NCI-H2227 (cell line): ENCODE measurements around the gene N4BP2.

Experiments
- DNase-seq: peaks from one replicate; lab custom pipeline; 2025; ENCODE audit not compliant: unreplicated experiment; lab: John Stamatoyannopoulos, UW

N4BP2 gene

DNA sequence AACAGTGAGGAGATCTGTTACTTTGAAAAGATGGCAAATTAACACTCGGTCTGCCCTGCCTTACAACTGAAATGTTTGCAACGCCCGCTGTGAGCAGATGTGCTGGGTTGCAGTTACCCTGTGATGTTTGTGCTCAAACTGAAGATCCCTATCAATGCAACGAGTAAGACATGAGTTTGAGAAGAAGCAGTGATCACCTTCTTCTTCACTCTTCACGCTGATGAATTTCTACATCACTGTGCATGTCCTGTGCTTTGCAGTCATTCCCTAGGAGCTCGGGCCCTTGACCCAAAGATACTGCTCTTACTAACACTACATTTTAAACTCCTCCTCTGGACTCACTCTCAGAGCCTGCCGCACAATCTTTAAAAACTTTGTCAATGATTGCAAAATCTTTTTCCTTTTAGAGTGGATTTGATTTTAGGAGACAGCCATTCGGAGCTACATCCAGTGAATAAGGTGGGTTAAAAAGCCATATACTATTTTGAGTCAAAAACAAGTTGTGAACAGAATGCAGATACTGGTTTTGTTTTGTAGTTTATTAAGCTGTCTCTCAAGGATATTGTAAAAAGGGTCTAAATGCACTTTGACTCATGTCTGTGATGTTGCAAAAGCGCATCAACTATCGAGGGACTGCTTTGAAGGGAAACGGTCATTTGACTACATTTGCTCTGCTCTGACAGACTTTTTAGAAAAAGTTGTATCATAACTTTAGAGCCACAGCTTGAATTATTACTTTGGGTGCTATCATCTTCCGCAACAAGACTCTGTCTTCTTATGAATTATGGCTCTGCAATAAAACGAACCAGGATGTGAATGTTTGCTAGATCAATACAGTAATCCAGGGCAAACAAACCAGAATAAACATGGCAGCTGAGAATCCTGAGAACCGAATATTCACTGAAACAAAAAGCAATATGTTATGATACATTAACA lies 134.5 kb downstream of the N4BP2 start:
- DNase-seq, result no peak

DNA sequence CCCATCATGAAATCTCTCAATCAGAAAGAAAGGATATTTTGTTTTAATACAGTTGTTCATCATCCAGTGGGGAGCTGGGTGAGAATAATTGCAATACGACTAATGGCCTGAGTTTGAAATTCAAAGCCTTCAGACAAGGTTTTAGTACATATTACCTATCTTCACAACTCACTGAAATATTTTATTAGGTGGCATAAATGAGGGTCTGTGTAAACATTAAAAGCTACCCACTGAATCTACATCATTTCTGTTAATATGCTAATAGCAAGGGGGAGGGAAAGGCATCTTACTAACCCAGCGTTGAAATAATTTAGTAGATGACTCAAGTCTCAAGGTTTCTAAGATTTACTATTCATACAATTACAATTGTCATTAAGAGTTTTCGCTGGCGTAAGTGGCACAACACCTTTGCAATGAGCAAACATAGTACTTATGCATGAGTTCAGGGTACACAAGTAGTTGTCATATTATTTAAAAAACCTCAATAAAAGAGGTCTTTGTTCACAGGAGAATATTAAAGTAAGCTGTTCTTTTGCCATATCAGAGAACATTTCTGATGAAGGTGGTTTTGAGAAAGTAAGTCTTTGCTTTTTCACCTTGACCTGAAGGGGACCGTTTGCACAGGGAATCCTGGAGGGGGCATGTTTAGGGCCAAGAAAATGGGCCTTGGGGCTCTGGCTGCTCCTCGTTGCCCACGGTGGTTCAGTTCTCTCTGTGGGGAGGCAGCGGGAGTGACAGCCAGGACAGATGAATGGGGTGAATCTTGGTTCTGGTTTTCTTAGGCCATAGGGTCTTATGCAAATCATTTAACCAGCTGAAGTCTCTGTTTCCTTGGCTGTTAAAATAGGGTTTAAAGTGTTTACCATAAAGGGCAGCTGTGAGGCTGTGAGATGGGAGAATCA lies 135.7 kb downstream of the N4BP2 start:
- DNase-seq, result no peak

GRCh38 chr4:40193016-40193571 lies 136.4 kb downstream of the N4BP2 start:
- DNase-seq, result no peak

GRCh38 chr4:40193578-40193977 lies 136.9 kb downstream of the N4BP2 start:
- DNase-seq, result no peak

- no peak for DNase-seq
Measured at GRCh38 chr4:40194602-40195161, 138.0 kb downstream of the N4BP2 start.

DNA sequence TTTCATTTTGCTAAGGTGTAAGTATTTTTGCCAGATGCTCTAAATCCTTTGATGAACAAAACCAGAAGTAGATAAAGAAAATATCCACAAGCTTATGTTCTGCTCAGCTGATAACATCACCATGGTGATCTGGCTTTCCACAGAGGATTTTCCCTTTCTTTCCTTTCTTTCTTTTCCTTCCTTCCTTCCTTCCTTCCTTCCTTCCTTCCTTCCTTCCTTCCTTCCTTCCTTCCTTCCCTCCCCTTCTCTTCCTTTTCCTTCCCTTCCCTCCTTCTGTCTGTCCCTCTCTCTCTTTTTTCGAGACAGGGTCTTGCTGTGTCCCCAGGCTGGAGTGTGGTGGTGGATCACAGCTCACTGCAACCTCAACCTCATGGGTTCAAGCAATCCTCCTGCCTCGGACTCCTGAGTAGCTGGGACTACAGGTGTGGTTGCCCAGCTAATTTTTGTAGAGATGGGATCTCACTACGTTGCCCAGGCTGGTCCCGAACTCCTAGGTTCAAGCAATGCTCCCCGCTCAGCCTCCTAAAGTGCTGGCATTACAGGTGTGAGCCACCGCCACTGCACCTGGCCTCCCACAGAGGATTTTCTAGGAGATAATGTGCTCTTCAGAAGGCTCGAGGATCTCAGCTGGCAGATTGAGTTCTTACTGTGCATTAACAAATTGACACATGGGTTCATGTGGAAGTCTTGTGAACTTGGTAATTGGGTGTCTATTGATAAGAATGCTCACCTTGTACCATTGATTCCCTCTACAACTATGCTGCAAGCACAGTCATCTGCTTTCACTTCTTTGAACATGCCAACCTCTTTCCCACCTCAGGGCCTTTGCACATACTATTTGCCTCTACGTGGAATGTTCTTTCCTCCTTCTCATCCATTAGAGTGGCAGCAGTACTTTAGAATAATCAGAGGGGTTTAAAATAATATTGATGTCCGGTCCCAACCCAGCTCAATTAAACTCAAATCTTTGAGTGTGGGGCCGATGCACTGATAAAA lies 138.8 kb downstream of the N4BP2 start:
- no peak for DNase-seq

- DNase-seq, result no peak
Measured at GRCh38 chr4:40196272-40196671, 139.6 kb downstream of the N4BP2 start.

- DNase-seq, result no peak
Measured at GRCh38 chr4:40196724-40197281, 140.2 kb downstream of the N4BP2 start, which contains the start of gene RHOH. Gene RHOH (plus strand): TSS chr4:40197031. CDS start chr4:40243387, 46,356 bp downstream.

DNA sequence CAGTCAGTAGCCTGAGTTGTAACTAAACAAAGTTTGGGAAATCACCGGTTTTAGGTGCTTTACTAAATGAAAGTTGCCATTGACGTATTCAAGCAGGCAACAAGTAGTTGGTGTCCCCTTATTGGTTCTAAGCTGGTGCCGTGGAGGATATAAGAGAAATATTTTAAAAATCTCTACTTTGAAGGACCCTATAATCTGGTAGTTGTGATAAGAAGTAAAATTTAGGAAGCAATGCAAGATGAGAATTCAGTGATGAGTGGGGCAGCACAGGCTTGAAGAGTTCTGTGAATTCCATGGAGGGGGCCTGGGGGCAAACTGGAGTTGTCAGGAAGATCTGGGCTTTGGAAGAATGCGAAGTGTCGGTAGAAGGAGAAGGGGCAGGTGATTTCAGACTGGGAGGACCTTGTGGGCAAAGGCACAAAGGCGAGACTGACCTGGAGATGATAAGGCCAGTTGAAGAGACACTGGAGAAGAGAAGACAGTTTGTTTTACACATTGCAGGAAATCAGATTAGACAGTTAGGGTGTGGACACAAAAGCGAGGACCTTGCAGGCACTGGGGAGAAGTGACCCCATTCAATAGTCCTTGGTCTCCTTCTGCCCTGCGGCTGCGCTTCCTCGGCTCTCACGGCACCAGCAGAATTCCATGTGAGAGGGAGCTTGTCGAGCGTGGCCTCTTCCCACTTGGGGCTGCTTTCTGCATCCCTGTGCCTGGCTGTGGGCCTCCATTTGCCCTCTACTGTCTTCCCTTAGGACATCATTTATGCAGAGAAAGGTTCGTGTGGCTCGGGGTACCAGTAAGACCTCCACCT lies 141.4 kb downstream of the N4BP2 start:
- no peak for DNase-seq

DNA sequence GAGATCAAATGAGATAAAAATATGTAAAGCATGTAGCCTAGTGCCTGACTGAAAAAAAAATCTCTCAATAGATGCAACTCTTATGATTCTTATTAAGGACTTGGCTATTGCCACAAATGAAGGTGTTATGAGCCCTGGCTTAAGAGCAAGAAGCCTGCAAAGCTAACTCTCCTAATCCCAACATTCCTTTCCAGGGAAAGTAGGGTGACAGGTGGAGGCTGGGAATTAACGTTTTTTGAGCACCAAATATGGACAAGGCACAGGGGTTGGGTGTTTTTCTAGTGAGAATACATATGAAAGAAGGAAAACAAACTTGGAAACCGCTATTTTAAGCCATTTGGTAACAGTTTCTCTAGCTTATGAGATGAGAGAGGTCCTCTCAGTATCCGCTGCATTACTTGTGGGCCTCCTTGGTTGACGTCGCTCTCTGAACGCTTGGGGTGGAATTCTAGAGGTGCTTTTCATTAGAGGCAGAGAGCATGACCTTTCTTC lies 142.6 kb downstream of the N4BP2 start:
- DNase-seq, result no peak

DNA sequence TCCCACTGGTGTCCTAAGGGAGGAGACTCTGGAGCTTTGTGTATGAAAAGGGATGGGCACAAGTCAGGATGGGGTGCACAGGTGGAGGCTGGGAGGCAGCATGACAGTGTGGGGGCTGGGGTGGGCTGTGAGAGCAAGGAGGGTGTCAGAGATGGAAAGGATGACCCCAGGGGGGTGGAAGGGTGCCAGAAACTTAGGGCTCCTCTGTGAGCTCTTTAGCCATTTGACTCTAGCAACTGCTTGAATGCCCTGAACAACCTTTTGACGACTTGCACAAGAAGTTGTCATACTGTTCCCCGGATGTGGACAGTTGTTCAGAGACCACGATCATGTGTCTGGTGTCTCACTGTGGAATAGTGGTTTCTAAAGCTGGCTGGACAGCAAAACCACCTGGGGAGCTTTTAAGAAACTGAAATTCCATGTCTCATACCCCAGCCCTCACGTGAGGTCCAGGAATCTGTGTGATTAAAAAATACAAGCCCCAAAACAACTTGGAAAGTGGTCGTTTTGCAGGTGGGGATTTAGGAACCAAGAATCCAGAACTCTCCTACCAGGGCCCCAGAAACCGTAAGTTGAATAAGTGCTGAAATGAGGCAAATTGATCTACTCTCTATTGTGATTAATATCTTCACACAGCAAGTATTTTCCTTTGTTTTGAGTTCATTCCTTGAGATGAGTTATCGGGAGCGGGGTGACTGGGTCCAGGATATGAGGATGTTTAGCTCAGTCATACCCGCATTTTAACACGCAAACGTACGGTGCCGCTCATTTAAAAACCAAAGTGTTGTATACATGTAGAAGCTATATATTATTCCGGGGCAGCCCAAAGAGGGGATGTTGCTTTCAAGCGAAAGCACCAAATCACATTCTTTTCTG lies 143.6 kb downstream of the N4BP2 start:
- no peak for DNase-seq

GRCh38 chr4:40200875-40201801 lies 144.5 kb downstream of the N4BP2 start:
- DNase-seq, result no peak

DNA sequence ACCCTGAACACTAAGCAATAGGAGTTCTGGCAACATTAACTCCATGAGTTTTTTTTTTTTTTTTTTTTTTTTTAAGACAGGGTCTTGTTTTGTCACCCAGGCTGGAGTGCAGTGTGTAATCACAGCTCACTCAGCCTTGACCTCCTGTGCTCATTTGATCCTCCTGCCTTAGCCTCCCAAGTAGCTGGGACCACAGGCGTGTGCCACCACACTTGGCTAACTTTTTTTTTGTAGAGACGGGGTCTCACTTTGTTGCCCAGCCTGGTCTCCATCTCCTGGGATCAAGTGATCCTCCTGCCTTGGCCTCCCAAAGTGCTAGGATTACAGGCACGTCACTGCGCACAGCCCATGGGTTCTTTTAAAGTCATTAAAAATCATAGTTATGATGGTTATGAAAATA lies 145.2 kb downstream of the N4BP2 start:
- DNase-seq, result no peak

DNA sequence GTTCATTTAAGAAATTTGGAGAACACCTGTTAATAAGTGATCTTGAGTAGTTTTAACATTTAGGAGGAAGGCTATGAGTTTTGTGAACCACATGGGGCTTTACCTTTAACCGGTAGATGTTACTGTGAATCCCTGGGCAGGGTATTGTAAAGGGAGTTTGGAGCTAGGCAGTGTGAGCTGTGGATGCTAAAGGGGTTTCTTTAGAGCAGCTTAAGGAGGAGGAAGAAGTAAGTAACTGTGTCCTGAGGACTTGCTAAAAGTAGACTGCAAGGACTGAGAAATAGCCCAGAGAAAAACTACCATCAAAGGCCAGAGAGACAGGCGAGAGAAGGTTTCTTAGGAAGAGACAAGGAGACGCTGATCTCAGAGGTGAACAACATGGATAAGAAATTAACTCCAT lies 145.8 kb downstream of the N4BP2 start:
- no peak for DNase-seq

GRCh38 chr4:40204507-40205258 lies 148.0 kb downstream of the N4BP2 start:
- no peak for DNase-seq
